AG04450 (cell line): ENCODE data around the gene SECISBP2. TPM values are rescaled to one million over a fixed set of nuclear protein-coding genes. Genes with fewer than 3 reads are reported as not detected.

ENCODE experiments used
- CTCF ChIA-PET: fragments of 300-600, 350-600 bp; formaldehyde crosslinking; extraction: SDS; loops from one replicate; lab custom pipeline; 2022; ENCODE audit warnings: antibody characterized with exemption, inconsistent platforms; lab: Charles Lee
- POLR2A ChIA-PET: fragments of 350-600 bp; formaldehyde crosslinking; extraction: SDS; loops from one replicate; lab custom pipeline; 2021; ENCODE audit warnings: antibody characterized with exemption, inconsistent platforms; lab: Yijun Ruan, JAX
- DNase-seq: peaks from one replicate; pipeline ENCODE4 v3.0.0-alpha.2; 2011; ENCODE audit warnings: low read depth, low spot score
- H3K27ac ChIP-seq: one replicate; pipeline ENCODE4 v1.5.1; 2012; ENCODE audit warnings: low read depth, low read length, control low read depth
- H3K27me3 ChIP-seq: one replicate; pipeline ENCODE4 v1.6.0; 2012; ENCODE audit warnings: low read length; ENCODE audit not compliant: control insufficient read depth, insufficient read depth
- H3K4me3 ChIP-seq: 2 replicates; pipeline ENCODE4 v1.5.1; 2011; ENCODE audit warnings: mild to moderate bottlenecking, low read depth, low read length, control low read depth
- H3K9me3 ChIP-seq: 2 replicates; pipeline ENCODE4 v1.5.1; 2012; ENCODE audit warnings: low read length; ENCODE audit not compliant: control insufficient read depth, insufficient read depth
- polyA plus RNA-seq: library from polyadenylated mRNA; depleted of rRNA; stranded (reverse); fragments of >200 nt; gene quantifications from 2 replicates; pipeline ENCODE4 v1.2.3, GENCODE V29; 2011; rRNA removed
- small RNA-seq: library from RNA; depleted of rRNA; stranded (forward); fragments of <200 nt; gene quantifications from one replicate; pipeline ENCODE3, GENCODE V24; 2012; ENCODE audit warnings: low read depth; ENCODE audit not compliant: insufficient read length
- TF ChIP-seq, protein P1 (sequence below): IDR thresholded peaks from 2 replicates; pipeline ENCODE4 v1.5.1; 2011; ENCODE audit warnings: low read depth, low read length, control low read depth, inconsistent platforms

Gene SECISBP2
- polyA plus RNA-seq, 1 experiment, result 26.3 TPM

GRCh38 chr9:89408628-89409101, 90.4 kb downstream of the SECISBP2 start:
- no peak overlapping the region for H3K27ac ChIP-seq
- H3K9me3 ChIP-seq, result peaks cover 10% of the 10 kb centered on the region
- DNase-seq, result no peak
- ChIA-PET CTCF (no interaction called here), POLR2A (no interaction called here)
- TF ChIP-seq, protein P1, sequence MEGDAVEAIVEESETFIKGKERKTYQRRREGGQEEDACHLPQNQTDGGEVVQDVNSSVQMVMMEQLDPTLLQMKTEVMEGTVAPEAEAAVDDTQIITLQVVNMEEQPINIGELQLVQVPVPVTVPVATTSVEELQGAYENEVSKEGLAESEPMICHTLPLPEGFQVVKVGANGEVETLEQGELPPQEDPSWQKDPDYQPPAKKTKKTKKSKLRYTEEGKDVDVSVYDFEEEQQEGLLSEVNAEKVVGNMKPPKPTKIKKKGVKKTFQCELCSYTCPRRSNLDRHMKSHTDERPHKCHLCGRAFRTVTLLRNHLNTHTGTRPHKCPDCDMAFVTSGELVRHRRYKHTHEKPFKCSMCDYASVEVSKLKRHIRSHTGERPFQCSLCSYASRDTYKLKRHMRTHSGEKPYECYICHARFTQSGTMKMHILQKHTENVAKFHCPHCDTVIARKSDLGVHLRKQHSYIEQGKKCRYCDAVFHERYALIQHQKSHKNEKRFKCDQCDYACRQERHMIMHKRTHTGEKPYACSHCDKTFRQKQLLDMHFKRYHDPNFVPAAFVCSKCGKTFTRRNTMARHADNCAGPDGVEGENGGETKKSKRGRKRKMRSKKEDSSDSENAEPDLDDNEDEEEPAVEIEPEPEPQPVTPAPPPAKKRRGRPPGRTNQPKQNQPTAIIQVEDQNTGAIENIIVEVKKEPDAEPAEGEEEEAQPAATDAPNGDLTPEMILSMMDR, result no peak
- H3K4me3 ChIP-seq, result no peak overlapping the region
- peaks cover 5% of the 10 kb centered on the region for H3K27me3 ChIP-seq

Small RNA genes lying within 50 kb of the gene (small RNA-seq; reads per million reads assigned to genes)
- gene MIR3153, result not detected

Other genes starting within 250 kb of the SECISBP2 start
- 4.3 and 4.7 TPM in 2 replicates for gene SHC3, start 139.7 kb upstream of the SECISBP2 start, polyA plus RNA-seq
- gene CKS2, start 7.3 kb upstream of the SECISBP2 start, polyA plus RNA-seq, result 105 and 137 TPM in 2 replicates
- gene SEMA4D, start 179.6 kb downstream of the SECISBP2 start, polyA plus RNA-seq, result 2.8 and 3.2 TPM in 2 replicates